Stimulated activated CD8-positive, alpha-beta memory T cell treated with anti-CD3 and anti-CD28 coated beads, Interleukin-7, amount 100 ng/mL, for 48 hours (primary cell): ENCODE results near the gene ENPP1.
A peak's percentile ranks its signal among the peaks of the same experiment; 100 is the strongest.
"Not testable (repeated sequence)": the region's sequence is repeated elsewhere in the genome, so short reads cannot be mapped to it uniquely, and the experiment has no call there.

Experiments used
- DNase-seq, 2 donors: peaks; one replicate each; pipeline ENCODE4 v3.0.0-alpha.2; 2020; ENCODE audit warnings: low read depth in 1 of 2; ENCODE audit errors: extremely low read depth in 1 of 2

The ENPP1 gene

DNA sequence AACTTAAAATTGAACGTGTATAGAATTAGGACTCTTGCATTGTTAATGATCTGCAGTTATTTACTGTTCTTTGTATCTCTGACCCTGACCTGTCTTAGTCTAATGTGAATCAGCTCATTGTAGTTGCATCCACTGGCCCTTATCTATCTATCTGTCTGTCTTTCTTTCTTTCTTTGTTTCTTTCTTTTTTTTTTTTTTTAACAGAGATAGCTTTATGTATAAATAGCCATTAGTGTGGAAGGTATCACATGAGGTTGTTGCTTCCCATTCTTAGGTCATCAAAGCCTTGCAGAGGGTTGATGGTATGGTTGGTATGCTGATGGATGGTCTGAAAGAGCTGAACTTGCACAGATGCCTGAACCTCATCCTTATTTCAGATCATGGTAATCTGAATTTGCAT is 59.9 kb downstream of the ENPP1 start:
- no peak for DNase-seq

DNA sequence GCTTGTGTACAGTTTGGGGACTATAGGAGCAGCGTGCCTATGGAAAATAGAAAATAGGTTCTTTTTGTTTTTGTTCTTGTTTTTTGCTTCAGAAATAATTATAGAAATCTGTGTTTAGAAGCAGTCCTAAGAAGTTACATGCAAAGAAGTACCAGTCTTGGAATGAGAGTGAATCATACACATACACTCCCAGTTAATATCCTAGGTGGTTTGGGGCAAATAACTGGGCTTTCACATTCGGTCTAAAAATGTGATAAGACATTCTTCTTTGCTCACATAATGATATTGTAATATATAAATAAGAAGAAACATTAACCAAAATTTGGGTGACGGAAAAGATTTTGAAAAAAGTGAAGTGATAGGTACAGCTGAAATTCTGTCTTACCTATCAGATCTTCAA is 61.0 kb downstream of the ENPP1 start:
- no peak for DNase-seq

DNA sequence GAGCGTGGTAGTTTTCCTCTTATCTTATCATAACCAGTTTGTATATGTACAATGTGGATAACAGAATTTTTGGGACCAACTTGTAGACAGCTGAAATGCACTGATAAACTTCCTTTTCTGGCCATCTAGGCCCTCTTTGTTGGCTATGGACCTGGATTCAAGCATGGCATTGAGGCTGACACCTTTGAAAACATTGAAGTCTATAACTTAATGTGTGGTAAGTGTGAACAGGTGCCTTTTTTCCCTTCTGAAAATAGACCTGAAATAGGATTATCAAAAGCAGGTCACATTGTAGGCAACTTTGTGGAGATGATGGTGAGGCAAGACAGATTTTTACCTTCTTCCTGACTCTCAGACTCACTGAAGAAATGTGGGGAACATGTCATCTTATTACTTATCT is 67.8 kb downstream of the ENPP1 start:
- no peak for DNase-seq

DNA sequence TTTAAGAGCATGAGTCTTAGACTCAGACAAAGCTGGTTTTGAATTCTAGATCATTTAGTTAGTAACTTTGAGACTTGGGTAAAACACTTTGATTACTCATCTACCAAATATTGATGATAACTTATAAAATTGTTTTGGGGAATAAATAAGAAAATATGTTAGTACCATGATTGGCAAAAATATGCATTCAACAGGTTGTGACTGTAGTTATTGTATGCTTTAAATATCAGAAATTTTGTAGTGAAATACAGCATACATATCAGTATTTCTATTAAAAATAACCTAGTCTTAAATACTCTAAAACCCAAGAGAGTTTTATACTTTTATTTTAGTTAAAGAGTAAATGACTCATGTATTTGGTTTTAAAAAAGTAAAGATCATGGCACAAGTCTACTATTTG is 68.7 kb downstream of the ENPP1 start:
- no peak for DNase-seq

DNA sequence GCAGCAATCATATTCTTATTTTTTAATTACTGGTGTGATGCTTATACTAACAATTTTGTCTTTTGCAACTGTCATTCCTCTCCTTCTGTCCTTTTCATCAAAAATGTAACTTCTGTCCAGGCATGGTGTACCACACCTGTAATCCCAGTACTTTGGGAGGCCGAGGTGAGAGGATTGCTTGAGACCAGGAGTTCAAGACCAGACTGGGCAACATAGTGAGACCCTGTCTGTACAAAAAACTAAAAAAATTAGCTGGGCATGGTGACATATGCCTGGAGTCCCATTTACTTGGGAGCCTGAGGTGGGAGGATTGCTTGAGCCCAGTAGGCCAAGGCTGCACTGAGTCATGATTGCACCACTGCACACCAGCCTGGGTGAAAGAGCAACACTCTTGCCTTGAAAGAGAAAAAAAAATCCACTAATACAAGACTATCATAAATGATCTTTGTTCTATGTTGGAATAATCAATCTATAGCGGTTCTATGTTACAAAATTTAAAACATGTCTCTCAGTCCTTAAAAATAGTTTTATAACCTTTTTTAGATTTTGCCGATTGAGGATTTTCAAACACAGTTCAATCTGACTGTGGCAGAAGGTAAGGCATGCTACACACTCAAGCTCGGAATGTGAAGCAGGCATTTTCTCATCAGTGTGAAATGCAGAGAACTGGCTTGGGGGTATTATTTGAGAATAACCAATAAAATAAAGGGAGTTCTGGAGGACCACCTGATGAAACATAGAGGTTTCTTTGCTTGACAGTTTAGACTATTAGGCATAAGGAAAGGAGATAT is 70.4 kb downstream of the ENPP1 start:
- DNase-seq, result no peak

DNA sequence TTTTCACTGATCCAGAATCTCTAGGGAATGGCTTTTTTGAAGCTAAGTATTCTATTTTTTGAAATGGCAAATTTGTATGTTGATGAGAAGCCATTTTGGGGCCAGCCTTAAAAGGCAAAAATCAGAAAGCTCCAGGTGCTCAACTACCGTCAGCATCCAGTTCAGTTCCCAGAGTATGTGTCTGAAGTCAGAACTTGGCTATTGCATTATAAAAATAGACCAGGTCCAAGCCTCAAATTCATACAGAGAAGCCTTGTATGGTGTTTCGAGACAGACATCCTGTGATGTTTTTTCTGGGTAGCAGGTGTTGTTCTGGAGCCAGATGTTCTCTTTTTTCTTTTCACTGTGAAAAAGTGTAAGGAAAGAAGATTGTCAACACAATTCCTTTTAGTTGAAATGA is 75.2 kb downstream of the ENPP1 start:
- DNase-seq, result no peak

DNA sequence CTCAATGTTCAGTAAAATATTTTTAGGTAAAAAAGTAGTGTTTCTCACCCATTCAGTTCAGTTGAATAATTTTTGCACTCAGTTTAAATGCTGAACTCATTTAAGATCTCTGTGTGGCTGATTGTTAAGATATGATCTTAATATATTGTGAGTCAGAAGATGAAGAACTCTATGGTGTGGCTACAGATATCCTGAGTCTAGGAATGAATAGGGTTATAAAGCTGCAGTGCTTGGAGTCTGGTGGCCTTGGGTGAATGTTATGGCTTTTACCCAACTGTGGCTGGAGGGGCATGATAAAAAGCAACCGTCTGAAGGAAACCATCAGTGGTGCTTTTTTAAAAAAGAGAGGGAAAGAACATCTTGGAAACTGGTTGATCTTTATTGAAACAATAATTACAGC is 77.4 kb downstream of the ENPP1 start:
- DNase-seq, result no peak

DNA sequence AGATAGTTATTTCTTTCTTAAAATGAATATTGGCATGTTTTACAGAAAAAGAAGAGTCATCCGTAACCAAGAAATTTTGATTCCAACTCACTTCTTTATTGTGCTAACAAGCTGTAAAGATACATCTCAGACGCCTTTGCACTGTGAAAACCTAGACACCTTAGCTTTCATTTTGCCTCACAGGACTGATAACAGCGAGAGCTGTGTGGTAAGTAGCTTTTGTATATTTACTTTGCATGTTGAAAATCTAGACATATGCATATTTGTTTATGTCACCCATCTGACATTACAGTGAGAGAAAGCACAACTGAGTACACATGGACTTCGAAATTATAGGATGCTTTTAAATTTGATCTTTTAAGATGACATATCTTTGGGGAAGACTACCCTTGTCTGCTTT is 78.7 kb downstream of the ENPP1 start:
- no peak for DNase-seq

DNA sequence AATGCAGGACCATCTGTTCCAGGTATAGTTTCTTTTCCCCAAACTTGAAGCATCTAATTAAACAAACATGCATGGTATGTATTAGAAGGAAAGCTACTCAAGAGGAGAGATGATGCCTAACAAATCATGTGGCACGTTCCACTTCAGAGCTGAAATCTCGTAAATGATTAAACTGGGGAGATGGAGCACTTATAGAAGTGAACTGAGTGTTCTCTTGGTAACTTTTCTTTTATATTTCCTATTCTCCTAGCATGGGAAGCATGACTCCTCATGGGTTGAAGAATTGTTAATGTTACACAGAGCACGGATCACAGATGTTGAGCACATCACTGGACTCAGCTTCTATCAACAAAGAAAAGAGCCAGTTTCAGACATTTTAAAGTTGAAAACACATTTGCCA is 82.3 kb downstream of the ENPP1 start:
- no peak for DNase-seq

DNA sequence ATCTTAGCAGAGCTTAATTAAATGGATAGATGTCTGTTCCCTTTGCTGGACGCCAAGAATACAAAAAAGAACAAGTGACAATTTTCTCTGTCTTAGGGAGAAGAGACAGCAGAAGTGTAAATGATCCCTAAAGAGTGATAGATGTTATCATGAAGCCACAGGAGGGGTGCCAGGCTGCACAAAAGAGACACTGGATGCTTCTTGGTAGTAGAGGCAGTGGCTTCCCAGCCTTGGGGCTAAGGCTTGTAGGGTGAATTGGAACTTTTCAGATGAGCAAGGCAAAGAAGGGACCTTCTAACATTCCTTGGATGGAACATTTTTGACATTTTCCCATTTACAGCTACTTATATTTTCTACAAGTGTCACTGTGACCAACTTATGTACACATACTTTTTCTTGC is 85.4 kb downstream of the ENPP1 start:
- no peak for DNase-seq

DNA sequence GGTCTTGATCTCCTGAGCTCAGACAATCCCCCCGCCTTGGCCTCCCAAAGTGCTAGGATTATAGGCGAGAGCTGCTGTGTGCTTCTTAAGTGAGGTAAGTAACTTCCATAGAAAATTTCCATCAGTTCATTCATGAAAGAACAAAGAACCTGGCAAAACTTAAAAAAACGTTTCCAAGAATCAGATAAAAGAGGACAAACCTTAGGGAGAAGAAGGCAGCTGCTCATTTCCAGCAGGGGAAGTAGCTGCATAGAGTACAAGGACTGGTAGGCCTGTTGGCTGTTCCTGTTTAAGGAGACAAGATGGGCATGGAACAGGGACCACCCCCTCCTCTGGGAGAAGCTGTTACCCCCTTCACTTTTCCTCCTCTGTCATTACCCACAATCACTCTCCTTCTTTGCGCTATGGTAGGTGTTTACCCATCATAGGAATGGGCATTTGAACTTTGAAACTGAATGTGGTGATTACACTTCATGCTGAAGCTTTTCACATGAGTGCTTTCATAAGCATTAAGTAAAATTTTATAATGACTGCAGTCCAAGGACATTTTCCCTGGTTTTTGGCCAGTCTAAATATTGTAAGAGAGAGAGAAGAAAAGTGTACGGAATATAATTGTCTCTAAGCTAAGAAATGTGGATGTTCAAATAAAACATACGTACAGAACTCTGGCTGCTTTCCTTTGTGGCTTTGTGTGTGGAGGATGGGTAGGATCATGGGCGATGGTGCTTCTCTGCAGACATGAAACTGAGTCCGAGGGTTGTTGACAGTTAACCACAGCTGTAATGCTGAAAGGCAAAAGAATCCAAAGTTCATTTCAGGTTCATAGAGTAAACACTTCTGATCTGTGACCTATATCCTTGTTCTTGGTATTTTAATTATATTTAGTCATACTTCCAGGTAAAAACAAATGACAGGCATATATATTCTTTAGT is 86.9 kb downstream of the ENPP1 start:
- DNase-seq, result no peak

DNA sequence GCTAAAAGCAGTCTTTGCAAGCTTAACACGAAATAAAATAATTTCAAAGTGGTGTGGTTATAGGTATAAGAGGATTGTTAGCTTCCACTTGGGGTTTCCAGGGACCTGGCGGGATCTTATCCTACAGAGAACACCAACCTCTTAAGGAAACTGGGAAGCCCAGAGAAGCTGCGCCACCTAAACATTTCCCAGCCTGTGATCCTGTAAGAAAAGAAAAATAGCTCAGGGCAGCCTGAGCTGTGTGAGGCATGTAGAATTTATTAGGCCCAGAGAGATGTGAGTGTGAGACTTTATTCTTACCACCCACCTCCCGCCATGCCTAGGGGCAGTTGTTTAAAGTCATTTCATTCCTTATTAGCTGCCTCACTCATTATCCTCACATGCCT is 89.2 kb downstream of the ENPP1 start:
- no peak for DNase-seq

DNA sequence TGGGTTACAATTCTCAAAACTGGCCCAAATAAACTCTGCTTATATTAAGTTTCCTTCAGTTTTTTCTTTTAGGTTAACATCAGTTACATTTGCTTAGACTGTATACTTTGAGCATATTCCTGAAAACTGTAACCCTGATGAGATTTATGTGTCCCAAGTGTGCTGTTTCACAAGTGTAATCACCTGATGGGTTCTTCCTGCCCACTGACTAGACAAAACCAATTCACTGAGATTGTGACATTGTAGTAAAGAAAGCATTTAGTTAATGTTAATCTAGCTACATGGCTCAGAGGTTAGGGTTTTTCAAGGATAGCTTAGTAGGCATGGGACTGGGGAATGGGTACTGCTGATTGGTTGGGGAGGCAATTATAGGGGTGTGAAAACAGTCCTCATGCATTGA is 89.8 kb downstream of the ENPP1 start:
- DNase-seq, result no peak

DNA sequence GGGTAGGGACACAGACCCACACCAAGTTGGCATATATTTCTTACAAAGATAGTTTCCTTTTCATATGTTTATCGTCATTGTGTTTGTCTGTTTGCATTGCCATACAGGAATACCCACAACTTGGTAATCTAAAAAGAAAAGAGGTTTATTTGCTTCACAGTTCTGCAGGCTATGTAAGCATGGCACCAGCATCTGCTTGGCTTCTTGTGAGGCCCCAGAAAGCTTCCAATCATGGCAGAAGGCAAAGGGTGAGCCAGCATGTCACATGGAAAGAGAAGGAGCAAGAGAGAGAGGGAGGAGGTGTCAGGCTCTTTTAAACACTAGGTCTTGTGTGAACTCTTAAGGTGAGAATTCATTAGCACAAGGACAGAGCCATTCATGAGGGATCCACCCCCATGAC is 90.9 kb downstream of the ENPP1 start:
- DNase-seq, result no peak

DNA sequence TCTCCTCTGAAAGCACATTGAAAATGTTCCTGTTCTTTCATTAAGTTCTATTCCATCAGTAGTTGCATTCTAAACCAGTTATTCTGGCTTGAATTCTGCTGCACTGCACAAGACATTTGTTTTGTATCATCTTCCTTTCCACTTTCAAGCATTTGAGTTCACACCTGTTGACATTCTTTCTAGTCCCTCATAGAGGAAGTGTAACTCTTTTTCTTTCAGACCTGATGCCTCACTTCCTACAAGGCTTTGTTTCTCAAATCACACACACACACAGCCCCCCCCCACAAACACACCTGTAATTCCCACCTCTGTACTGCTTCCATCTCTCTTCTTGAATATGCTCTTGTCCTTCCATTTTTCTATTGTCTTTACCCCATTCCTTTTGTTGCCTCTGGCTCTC is 92.4 kb downstream of the ENPP1 start:
- no peak for DNase-seq

DNA sequence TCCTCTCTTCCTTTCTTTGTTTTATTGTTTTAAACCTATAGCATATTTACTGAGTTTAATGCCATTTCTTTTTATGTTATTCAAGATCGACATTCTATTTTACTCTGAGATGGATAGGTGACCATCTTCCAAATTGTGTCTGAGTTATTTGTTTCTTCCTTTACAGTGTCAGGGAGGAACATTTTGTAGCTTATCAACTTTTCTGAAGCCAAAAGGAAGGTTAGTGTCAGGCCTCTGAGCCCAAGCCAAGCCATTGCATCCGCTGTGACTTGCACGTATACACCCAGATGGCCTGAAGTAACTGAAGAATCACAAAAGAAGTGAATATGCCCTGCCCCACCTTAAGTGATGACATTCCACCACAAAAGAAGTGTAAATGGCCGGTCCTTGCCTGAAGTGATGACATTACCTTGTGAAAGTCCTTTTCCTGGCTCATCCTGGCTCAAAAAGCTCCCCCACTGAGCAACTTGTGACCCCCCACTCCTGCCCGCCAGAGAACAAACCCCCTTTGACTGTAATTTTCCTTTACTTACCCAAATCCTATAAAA is 93.6 kb downstream of the ENPP1 start:
- DNase-seq, result not testable (repeated sequence)

DNA sequence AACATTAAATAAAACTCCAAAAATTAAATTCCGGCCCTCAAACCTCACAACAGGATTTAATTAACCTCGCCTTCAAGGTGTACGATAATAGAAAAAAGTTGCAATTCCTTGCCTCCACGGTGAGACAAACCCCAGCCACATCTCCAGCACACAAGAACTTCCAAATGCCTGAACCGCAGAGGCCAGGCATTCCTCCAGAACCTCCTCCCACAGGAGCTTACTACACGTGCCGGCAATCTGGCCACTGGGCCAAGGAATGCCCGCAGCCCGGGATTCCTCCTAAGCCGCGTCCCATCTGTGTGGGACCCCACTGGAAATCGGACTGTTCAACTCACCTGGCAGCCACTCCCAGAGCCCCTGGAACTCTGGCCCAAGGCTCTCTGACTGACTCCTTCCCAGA is 95.9 kb downstream of the ENPP1 start:
- DNase-seq, result not testable (repeated sequence)

DNA sequence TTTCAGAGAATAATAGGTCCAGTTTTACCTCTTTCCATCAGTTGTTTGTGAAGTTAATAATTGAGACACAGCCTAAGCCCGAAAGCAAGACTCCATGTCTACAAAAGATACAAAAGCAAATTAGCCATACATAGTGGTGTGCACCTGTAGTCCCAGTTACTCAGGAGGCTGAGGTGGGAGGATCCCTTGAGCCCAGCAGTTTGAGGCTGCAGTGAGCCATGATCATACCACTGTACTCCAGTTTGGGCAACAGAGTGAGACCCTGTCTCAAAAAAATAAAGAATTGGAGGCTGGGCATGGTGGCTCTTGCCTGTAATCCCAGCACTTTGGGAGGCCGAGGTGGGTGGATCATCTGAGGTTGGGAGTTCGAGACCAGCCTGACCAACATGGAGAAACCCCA is 101.0 kb downstream of the ENPP1 start:
- not testable (repeated sequence) for DNase-seq

DNA sequence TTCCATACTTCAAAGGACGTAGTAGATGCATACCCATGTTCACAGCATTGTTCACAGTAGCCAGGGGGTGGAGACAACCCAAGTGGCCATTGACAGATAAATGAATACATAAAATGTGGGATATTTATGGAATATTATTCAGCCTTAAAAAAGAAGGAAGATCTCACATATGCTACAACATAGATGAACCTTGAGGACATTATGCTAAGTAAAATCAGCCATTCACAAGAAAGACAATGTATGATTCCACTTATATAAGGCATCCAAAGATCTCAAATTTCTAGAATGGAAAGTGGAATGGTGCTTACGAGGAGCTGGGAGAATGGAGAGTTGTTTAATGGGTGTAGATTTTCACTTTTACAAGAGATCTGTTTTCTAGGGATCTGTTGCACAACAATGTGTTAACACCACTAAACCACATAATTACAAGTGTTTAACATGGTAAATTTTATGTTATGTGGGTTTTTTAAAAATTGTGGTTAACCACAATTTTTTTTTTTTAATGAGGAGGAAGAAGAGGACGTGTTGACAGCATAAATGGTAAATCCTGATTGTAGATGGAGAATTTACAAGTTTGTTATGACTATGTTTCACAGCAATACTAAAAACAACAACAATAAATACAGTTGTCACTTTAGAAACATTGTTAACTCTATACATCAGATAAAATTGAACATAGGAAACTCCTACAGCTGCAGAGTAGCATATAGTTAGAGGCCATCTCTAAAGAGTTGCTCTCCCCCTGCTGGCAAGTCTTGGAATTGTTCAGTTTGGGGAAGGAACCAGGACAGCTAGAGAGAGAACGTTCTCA is 101.8 kb downstream of the ENPP1 start:
- DNase-seq, result peak; percentile 14 to 49

DNA sequence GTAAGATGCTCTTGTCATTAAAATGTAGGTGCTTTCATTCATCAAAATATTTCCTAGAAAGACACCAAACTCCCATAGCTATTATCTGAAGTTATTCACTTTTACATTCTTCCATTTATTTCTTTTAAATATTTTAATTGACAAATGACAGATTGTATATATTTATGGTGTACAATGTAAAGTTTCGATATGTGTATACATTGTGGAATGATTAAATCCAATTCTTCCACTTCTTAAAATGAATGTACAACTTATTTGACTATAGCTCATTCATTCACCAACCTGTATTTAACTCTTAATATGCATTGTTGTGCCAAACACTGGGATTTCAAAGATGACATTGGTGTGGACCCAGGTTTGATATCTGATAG is 102.4 kb downstream of the ENPP1 start:
- no peak for DNase-seq

DNA sequence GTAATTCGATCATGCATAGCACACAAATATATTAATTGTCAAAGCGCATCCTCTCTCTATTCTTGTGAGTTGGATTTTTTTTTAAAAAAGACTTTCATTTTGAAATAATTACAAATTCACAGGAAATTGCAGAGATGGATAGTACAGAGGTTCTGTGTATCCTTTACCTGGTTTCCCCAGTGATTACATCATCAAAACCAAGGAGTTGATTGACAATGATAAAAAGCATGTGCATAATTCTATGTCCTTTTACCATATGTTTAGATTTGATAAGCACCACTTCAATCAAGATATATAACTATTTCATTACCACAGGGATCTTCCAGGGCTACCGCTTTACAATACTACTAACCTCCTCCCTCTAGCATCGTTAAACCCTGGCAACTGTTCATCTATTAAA is 103.1 kb downstream of the ENPP1 start:
- DNase-seq, result no peak
